Aorta (tissue), 5 donors: ENCODE measurements around the gene FOXB2. TPM values are rescaled to one million over a fixed set of nuclear protein-coding genes. Genes with fewer than 3 reads are reported as not detected.
"Not testable (repeated sequence)": the region's sequence is repeated elsewhere in the genome, so short reads cannot be mapped to it uniquely, and the experiment has no call there.

ENCODE experiments used
- ATAC-seq: fragments of 200-7000 bp; cut with Tn5 transposase; one replicate; pipeline ENCODE4 v1.9.1; 2022; ENCODE audit warnings: moderate library complexity; ENCODE audit not compliant: low FRiP score
- DNase-seq, 2 donors: peaks; one replicate each; pipeline ENCODE4 v3.0.0-alpha.2; 2020
- H3K27ac ChIP-seq, 2 donors: one replicate each; pipeline ENCODE4 v1.5.1; 2013; ENCODE audit warnings: low read length in 2 of 2, mild to moderate bottlenecking in 2 of 2, moderate library complexity in 2 of 2, control low read depth in 1 of 2, inconsistent platforms in 1 of 2, low read depth in 1 of 2
- H3K27me3 ChIP-seq, 2 donors: one replicate each; pipeline ENCODE4 v1.6.1; 2013; ENCODE audit warnings: control low read depth in 1 of 2, low read length in 1 of 2, mild to moderate bottlenecking in 1 of 2, moderate library complexity in 1 of 2; ENCODE audit not compliant: insufficient read depth in 2 of 2, control insufficient read depth in 1 of 2
- H3K36me3 ChIP-seq, 2 donors: one replicate each; pipeline ENCODE4 v1.6.1; 2013; ENCODE audit warnings: control low read depth in 1 of 2, low read length in 1 of 2, mild to moderate bottlenecking in 1 of 2; ENCODE audit not compliant: insufficient read depth in 2 of 2, control insufficient read depth in 1 of 2
- H3K4me1 ChIP-seq, 2 donors: one replicate each; pipeline ENCODE4 v1.6.1; 2013; ENCODE audit warnings: low read length in 2 of 2, control low read depth in 1 of 2, mild to moderate bottlenecking in 1 of 2, moderate library complexity in 1 of 2; ENCODE audit not compliant: insufficient read depth in 2 of 2, control insufficient read depth in 1 of 2
- H3K4me3 ChIP-seq, 2 donors: one replicate each; pipeline ENCODE4 v1.5.1; 2013; ENCODE audit warnings: low read length in 2 of 2, control low read depth in 1 of 2, mild to moderate bottlenecking in 1 of 2
- H3K9me3 ChIP-seq: one replicate; pipeline ENCODE4 v1.6.1; 2013; ENCODE audit warnings: mild to moderate bottlenecking, low read length; ENCODE audit not compliant: control insufficient read depth
- WGBS, 2 donors: extraction: QIAGEN DNeasy Blood & Tissue Kit; methylation state at CpG; one replicate each; pipeline ENCODE4 v1.1.7; 2013; 5-methylcytosine and 5-hydroxymethylcytosine counted together
- intact Hi-C, 2 donors: fragments of 100-400 bp; cut with DNase I; formaldehyde crosslinking; loops; one replicate each; pipeline versions ENCODE4 v1.14.2 to v1.15.0; 2022
- long read RNA-seq, 2 donors: library from polyadenylated mRNA; unstranded; transcript quantifications; one replicate each; pipeline ENCODE4 v2.0.0, GENCODE V29; 2020 to 2021
- polyA plus RNA-seq, 2 donors: library from polyadenylated mRNA; stranded (reverse); fragments of 200-250 nt; gene quantifications; one replicate each; pipeline ENCODE4 v1.2.3, GENCODE V29; 2013
- total RNA-seq, 2 donors: library from RNA; stranded (reverse); fragmentation: NEBNext Ultra II Directional; extraction: Animal tissue kit (Norgen Biotek cat#: 25700); gene quantifications; one replicate each; pipeline ENCODE4 v1.2.1, GENCODE V29; 2021
- donor health status: healthy with polysubstance abuse.
- donor health status: Bipolar disorder and iron deficiency.
- donor health status: DM: no; HTN: no; CAD: no.
- donor health status: DM: no; HTN: no; CAD: no.
- donor health status: DM: yes; HTN: yes; CAD: no.

The FOXB2 gene
- total RNA-seq (not detected), polyA plus RNA-seq (not detected)
- long read RNA-seq, donor 1, result 0 reads
- long read RNA-seq, donor 2, result 0 reads

DNA sequence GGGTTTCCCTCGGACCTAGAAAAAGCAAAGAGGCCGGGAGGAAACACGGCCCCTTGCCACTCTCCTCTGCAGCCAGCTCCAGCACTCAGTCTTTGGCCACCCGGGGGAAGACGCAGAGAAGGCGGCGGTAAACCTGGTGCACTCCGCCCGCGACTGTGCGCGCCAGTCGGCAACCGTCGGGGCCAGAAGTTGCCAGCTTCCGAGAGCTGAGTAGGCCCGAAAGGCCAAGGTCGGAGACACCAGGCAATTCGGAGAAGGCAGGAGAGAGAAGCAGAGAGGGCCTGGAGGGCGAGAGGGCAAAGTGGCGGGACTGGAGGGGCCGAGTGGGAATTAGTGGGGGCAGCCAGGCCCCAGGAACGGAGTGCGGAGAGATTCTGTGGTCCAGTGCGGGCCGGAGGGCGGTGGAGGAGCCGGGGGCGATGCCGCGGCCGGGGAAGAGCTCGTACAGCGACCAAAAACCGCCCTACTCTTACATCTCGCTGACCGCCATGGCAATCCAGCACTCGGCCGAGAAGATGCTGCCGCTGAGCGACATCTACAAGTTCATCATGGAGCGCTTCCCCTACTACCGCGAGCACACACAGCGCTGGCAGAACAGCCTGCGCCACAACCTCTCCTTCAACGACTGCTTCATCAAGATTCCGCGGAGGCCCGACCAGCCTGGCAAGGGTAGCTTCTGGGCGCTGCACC, at the start of gene FOXB2:
TSS of gene FOXB2 (plus strand) at position 420 of the 690 bp plus-strand sequence. CDS start at position 420, 0 bp downstream.
- intact Hi-C loops, result no loop called here

DNA sequence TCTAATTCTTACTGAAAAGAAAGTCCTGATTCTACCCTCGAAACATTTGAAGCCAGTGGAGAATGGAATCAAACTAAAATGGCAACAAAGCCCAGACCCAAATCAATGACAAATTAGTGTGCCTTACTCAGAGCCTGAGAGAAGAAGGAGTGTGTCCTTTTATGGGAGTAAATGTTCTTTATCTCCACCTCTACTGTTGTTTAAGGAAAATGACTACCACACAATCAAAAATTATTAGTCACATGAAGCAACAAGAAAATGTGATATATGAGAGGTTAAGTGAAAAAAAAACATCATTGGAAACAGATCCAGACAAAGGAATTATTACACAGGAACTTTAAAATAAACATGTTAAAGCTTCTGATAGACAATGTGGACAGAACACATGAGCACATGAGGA, 49.7 kb upstream of the FOXB2 start:
- Histone ChIP-seq H3K27ac (no peak overlapping the region), H3K4me3 (no peak overlapping the region), H3K27me3 (no peaks in the 10 kb centered on the region), H3K36me3 (no peaks in the 10 kb centered on the region), H3K4me1 (no peaks in the 10 kb centered on the region), H3K9me3 (peaks cover 4% of the 10 kb centered on the region)
- intact Hi-C loops, result no loop called here
- 63 to 75% methylated on average over 1 of the region's 1 CpG for WGBS, 2 donors
- ATAC-seq (no peak), DNase-seq (no peak)

More for the DNA sequence above, at the start of gene FOXB2:
- Histone ChIP-seq H3K27me3 (no peaks in the 10 kb centered on the region), H3K4me1 (no peaks in the 10 kb centered on the region), H3K4me3 (no peak within 1 kb of the TSS), H3K9me3 (no peaks in the 10 kb centered on the region), H3K36me3 (no peaks in the 10 kb centered on the region), H3K27ac (no peak within 1 kb of the TSS)
- no peak for DNase-seq
- ATAC-seq, result no peak
- WGBS, 2 donors, result 7 to 9% methylated on average over 51 of the region's 51 CpGs

DNA sequence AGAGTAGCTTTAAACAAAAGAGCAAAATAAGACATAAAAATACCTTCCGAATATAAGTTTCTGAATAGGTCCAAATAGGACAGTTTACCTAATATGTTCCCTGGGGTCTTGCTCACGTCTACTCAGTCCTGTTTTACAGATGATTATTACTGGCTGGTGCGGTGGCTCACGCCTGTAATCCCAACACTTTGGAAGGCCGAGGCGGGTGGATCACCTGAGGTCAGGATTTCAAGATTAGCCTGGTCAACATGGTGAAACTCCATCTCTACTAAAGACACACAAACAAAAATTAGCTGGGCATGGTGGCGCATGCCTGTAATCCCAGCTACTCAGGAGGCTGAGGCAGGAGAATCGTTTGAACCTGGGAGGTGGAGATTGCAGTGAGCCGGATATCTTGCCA, 40.6 kb upstream of the FOXB2 start:
- WGBS, 2 donors, result 88% methylated on average over 9 of the region's 9 CpGs
- not testable (repeated sequence) for ATAC-seq, DNase-seq, H3K27ac ChIP-seq, H3K4me3 ChIP-seq, H3K27me3 ChIP-seq, H3K4me1 ChIP-seq, H3K36me3 ChIP-seq, H3K9me3 ChIP-seq
- intact Hi-C loops, result loop anchor here in 1 of 2 donors (5.0 kb wide), 1 partner anchor 47 kb away; no protein-coding TSS in a partner anchor

DNA sequence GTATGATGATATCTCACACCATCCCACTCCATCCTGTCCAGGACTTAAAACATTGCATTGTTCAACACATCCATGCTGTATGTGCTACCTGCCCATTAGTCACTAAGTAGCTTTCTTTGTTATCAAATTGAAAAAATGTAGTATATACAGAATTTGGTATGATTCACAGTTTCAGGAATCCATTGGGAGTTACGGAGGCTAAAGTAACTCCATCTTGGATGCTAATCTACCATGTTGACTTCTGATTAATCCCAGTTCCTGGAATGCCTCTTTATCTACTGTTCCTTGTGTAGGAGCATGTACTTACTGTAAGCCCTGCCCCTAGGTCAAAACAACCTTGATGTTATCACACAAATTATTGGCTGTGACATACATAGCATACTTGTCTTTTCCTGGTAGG, 38.9 kb upstream of the FOXB2 start:
- H3K4me1 ChIP-seq, result no peaks in the 10 kb centered on the region
- no peaks in the 10 kb centered on the region for H3K27me3 ChIP-seq
- no peak overlapping the region for H3K27ac ChIP-seq
- intact Hi-C loops, result loop anchor here in 1 of 2 donors (10.0 kb wide), 1 partner anchor 46 kb away; no protein-coding TSS in a partner anchor
- no peak for ATAC-seq
- DNase-seq, result no peak
- H3K36me3 ChIP-seq, result no peaks in the 10 kb centered on the region
- H3K4me3 ChIP-seq, result no peak overlapping the region
- WGBS, 2 donors, result 63 to 65% methylated on average over 1 of the region's 1 CpG
- H3K9me3 ChIP-seq, result no peaks in the 10 kb centered on the region

DNA sequence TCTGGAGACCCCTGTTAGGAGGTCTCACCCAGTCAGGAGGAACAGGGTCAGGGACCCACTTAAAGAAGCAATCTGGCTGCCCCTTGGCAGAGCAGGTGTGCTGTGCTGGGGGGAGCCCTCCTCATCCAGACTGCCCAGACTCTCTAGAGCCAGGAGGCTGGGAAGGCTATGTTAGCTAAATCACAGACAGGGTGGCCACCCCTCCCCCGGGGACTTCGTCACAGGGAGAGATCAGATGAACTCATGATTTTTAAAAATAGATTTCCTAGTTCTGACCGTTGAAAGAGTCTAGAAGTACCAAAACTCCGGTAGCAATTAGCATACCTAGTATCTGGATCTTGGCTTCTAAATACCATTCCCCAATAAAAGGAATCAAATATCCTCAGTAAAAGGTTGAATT, 35.0 kb upstream of the FOXB2 start:
- ATAC-seq (no peak), DNase-seq (peak; percentile 64 to 83)
- Histone ChIP-seq H3K27me3 (no peaks in the 10 kb centered on the region), H3K27ac (no peak overlapping the region), H3K36me3 (no peaks in the 10 kb centered on the region), H3K9me3 (no peaks in the 10 kb centered on the region), H3K4me1 (no peaks in the 10 kb centered on the region), H3K4me3 (no peak overlapping the region)
- intact Hi-C loops, result loop anchor here in 1 of 2 donors (10.0 kb wide), 1 partner anchor 50 kb away; no protein-coding TSS in a partner anchor
- 21 to 29% methylated on average over 4 of the region's 4 CpGs for WGBS, 2 donors

DNA sequence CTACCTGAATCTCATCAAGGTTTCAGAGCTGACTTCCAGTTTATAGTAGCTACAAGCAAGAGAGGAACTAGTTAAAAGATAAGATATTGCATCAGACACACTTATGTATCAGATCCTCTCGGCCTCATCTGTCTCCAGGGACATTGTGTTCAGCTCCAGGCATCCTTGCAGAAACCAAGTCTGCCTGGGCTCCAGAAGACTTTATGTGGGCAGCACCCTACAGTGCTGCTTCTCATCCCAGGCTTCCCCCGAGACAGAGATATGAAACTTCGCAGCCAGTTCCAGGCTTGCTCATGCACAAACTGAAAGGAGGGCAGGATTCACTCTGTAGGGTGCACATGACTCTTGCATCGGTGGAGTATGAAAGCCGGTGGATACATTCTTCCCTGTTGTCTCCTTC, 33.9 kb upstream of the FOXB2 start:
- Histone ChIP-seq H3K4me1 (no peaks in the 10 kb centered on the region), H3K9me3 (no peaks in the 10 kb centered on the region), H3K27me3 (no peaks in the 10 kb centered on the region), H3K27ac (no peak overlapping the region), H3K4me3 (no peak overlapping the region), H3K36me3 (no peaks in the 10 kb centered on the region)
- ATAC-seq, result no peak
- whole genome bisulfite sequencing, 2 donors, result 88 to 93% methylated on average over 5 of the region's 5 CpGs
- DNase-seq, result no peak
- intact Hi-C loops, result loop anchor here (5.0 to 10.0 kb wide), 2 partner anchors 51 to 223 kb away; partner anchors contain the start of gene PCA3 (in 1 of the 2)

DNA sequence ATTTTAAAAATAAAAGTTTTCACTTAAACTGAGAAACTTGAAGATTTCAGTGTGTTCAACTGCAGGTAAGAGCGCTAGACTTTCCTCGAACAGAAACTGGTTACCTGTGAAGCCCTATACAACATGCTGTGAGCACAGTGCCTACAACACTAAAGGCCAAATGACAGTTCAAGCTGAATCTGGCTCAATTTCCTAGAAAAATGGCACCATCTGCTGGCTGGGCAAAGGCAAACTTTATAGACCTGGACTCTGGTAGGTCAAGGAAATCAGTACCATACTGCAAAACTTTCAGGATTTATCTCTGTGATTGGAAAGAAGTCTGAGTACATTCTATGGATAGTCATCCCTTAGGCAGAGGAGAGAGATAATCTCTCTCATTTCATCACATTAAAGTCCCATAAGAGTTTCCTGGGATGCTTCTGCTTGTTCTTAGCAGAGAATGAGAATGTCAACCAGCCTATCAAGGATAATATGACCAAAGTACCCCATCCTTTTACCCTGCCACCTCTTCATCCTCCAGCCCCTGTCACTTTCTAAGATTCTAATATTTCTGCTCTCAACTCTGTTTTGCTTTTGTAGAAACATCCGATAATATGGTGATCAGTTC, 31.8 kb upstream of the FOXB2 start:
- no peaks in the 10 kb centered on the region for H3K9me3 ChIP-seq
- DNase-seq, result no peak
- H3K36me3 ChIP-seq, result no peaks in the 10 kb centered on the region
- H3K4me3 ChIP-seq, result no peak overlapping the region
- WGBS, 2 donors, result 64 to 65% methylated on average over 3 of the region's 3 CpGs
- no peak for ATAC-seq
- H3K27ac ChIP-seq, result no peak overlapping the region
- intact Hi-C loops, result loop anchor here (1.0 to 10.0 kb wide), 3 partner anchors 53 to 225 kb away; partner anchors contain the start of gene PCA3 (in 1 of the 2)
- H3K4me1 ChIP-seq, result no peaks in the 10 kb centered on the region
- H3K27me3 ChIP-seq, result no peaks in the 10 kb centered on the region

DNA sequence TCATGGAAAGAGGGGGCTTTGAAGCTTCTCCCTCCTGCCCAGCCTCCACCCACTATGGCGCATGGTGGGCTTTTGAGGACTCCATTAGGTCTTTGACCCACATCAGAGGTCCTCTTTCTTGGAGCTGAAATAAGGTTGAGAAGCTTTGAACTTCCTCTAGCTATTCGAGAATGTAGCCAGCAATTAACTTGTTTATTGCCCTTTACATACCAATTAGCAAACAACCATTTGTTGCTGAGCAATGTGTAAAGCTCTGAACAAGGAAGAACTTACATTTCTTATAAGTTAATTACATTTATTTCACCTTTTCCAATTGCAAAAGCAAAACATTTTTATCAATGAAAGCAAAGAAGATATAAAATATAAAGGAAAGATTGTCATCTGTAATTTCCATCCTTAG, 30.5 kb upstream of the FOXB2 start:
- no peaks in the 10 kb centered on the region for H3K36me3 ChIP-seq
- no peaks in the 10 kb centered on the region for H3K27me3 ChIP-seq
- no peak overlapping the region for H3K4me3 ChIP-seq
- H3K27ac ChIP-seq, result no peak overlapping the region
- 38 to 58% methylated on average over 2 of the region's 2 CpGs for WGBS, 2 donors
- intact Hi-C loops, result loop anchor here (1.0 to 10.0 kb wide), 3 partner anchors 54 to 227 kb away; partner anchors contain the start of gene PCA3 (in 1 of the 2)
- no peaks in the 10 kb centered on the region for H3K9me3 ChIP-seq
- no peak for DNase-seq
- H3K4me1 ChIP-seq, result no peaks in the 10 kb centered on the region
- ATAC-seq, result no peak
